ENCODE results near the gene METTL13. TPM values are rescaled to one million over a fixed set of nuclear protein-coding genes. Genes with fewer than 3 reads are reported as not detected.

The METTL13 gene
- total and polyA plus RNA-seq, 9 of the 15 experiments (the other 6 are each of a cell fraction or from before 2014, with no cell fraction given), result 18.9 to 78.9 (median 54.9) TPM

- TF ChIP-seq CEBPB (tag; IDR thresholded peaks at IDR 0.05) (no peak), ZNF518B (CRISPR knock-in tag; IDR thresholded peaks at IDR 0.05) (no peak), HCFC1 (IDR thresholded peaks at IDR 0.05; ENCODE audit: low read depth, low read length) (no peak), STAG1 (CRISPR knock-in tag; IDR thresholded peaks at IDR 0.05; ENCODE audit: borderline replicate concordance) (no peak), ZNF780A (CRISPR knock-in tag; IDR thresholded peaks at IDR 0.05) (no peak), ZKSCAN1 (IDR thresholded peaks at IDR 0.05; ENCODE audit: low read depth, low read length) (no peak), CUX1 (CRISPR knock-in tag; IDR thresholded peaks at IDR 0.05) (no peak)
Measured at GRCh38 chr1:171787686-171788480, 6.4 kb downstream of the METTL13 start (continued).
